T-cell (primary cell): ENCODE data around the gene PDLIM7. TPM values are rescaled to one million over a fixed set of nuclear protein-coding genes. Genes with fewer than 3 reads are reported as not detected.
A peak's percentile ranks its signal among the peaks of the same experiment; 100 is the strongest.

Source experiments
- ATAC-seq, 4 experiments: fragments of 200-7000 bp in 3 of 4; fragments of 150-1000 bp in 1 of 4; cut with Tn5 transposase; replicated peaks in 1 of 4; 1 replicate in 3 of 4; 2 replicates in 1 of 4; pipeline ENCODE4 v1.10.0; 2021; ENCODE audit warnings: moderate library complexity in 3 of 4, mild to moderate bottlenecking in 2 of 4, moderate number of reproducible peaks in 1 of 4
- CTCF ChIA-PET, 2 donors: fragments of 300-600 bp; sonication (Branson Sonifier 250); formaldehyde crosslinking; loops; one replicate each; lab custom pipeline; 2022; ENCODE audit warnings: antibody characterized with exemption in 2 of 2; lab: Charles Lee
- POLR2A ChIA-PET, 2 donors: fragments of 300-600 bp; sonication (Branson Sonifier 250); formaldehyde crosslinking; loops; one replicate each; lab custom pipeline; 2022; ENCODE audit warnings: antibody characterized with exemption in 2 of 2; lab: Charles Lee
- DNase-seq, 35 experiments: peaks; one replicate each; pipeline versions ENCODE4 v3.0.0 to v3.0.0-alpha.2; 2013 to 2023
- H3K27ac ChIP-seq: one replicate; pipeline ENCODE4 v1.5.1; 2013; ENCODE audit warnings: low read length
- H3K27me3 ChIP-seq, 2 experiments: replicated peaks in 1 of 2; 1 replicate in 1 of 2; 2 replicates in 1 of 2; pipeline versions ENCODE4 v1.6.1 to v1.7.0; 2013; ENCODE audit warnings: low read length in 1 of 2, mixed read lengths in 1 of 2; ENCODE audit not compliant: control insufficient read depth in 2 of 2, insufficient read depth in 2 of 2; ENCODE audit errors: extremely low read depth in 1 of 2
- H3K36me3 ChIP-seq, 2 donors: 1 replicate in 1 of 2; 2 replicates in 1 of 2; pipeline versions ENCODE4 v1.6.1 to v1.7.0; 2013; ENCODE audit warnings: low read length in 1 of 2; ENCODE audit not compliant: control insufficient read depth in 2 of 2, insufficient read depth in 1 of 2; ENCODE audit errors: extremely low read depth in 1 of 2
- H3K4me1 ChIP-seq, 2 experiments: 1 replicate in 1 of 2; 2 replicates in 1 of 2; pipeline versions ENCODE4 v1.6.1 to v1.7.0; 2013; ENCODE audit warnings: low read length in 2 of 2, mixed read lengths in 1 of 2; ENCODE audit not compliant: insufficient read depth in 2 of 2, control insufficient read depth in 1 of 2; ENCODE audit errors: extremely low read depth in 1 of 2
- H3K4me3 ChIP-seq, 2 donors: 1 replicate in 1 of 2; 2 replicates in 1 of 2; pipeline versions ENCODE4 v1.5.1 to v1.7.0; 2013; ENCODE audit warnings: mild to moderate bottlenecking in 2 of 2, low read length in 1 of 2, moderate library complexity in 1 of 2; ENCODE audit not compliant: control insufficient read depth in 1 of 2; ENCODE audit errors: extremely low read depth in 1 of 2
- H3K9me3 ChIP-seq: 2 replicates; pipeline ENCODE4 v1.7.0; 2013
- H3K27ac Mint-ChIP-seq, 2 donors: one replicate each; pipeline ENCODE4 v1.8.0; 2020 to 2021; ENCODE audit warnings: mild to moderate bottlenecking in 2 of 2, mixed read lengths in 2 of 2
- H3K27me3 Mint-ChIP-seq, 2 donors: one replicate each; pipeline ENCODE4 v1.8.0; 2021 to 2022; ENCODE audit warnings: mixed read lengths in 2 of 2
- H3K36me3 Mint-ChIP-seq: one replicate; pipeline ENCODE4 v1.8.0; 2021; ENCODE audit warnings: mixed read lengths
- H3K4me1 Mint-ChIP-seq, 3 donors: one replicate each; pipeline ENCODE4 v1.8.0; 2020 to 2022; ENCODE audit warnings: mixed read lengths in 3 of 3, mild to moderate bottlenecking in 1 of 3
- H3K4me3 Mint-ChIP-seq, 3 donors: one replicate each; pipeline ENCODE4 v1.8.0; 2020 to 2022; ENCODE audit warnings: mild to moderate bottlenecking in 3 of 3, mixed read lengths in 3 of 3, moderate library complexity in 3 of 3
- H3K9me3 Mint-ChIP-seq, 3 donors: one replicate each; pipeline ENCODE4 v1.8.0; 2020 to 2022; ENCODE audit warnings: mixed read lengths in 3 of 3
- WGBS: methylation state at CpG from one replicate; pipeline ENCODE4 v1.1.5; 2013; ENCODE audit warnings: missing lambda C conversion rate; ENCODE audit not compliant: insufficient coverage; 5-methylcytosine and 5-hydroxymethylcytosine counted together
- total RNA-seq, 35 experiments: library from RNA in 6 of 35; stranded (reverse) in 6 of 35; fragments of 120-200 nt in 1 of 35; gene quantifications; one replicate each; pipeline versions ENCODE4 v1.2.1 to v1.2.4 and lab custom pipeline; 2013 to 2026

The PDLIM7 gene
- total RNA-seq, 5 donors from 2014 or later (not counting 1 experiment from before 2014, with no cell fraction given): 9.8 to 17.8 (median 12.8) TPM

- DNase-seq: peak in 27 of 35 experiments; percentile 29 to 74 (median 46)
- H3K36me3 ChIP-seq: peaks cover 0 to 3% of the 10 kb centered on the region in 2 donors
- ChIA-PET POLR2A (no interaction called here), CTCF (interaction anchor here (0.5 to 5.1 kb wide), 14 partner anchors 17 to 154 kb away, joined by 3 to 94 read pairs (median 4); partner anchors contain the start of genes GRK6 (in 1 of the 2) and PDLIM7 (in 1 of the 2))
- peaks cover 3 to 41% of the 10 kb centered on the region in 2 experiments for H3K4me1 ChIP-seq
- Mint-ChIP-seq H3K27me3 (no peaks in the 10 kb centered on the region), H3K27ac (peak overlapping the region; percentile 27 to 52), H3K4me3 (peak overlapping the region; percentile 24 to 31 (median 25)), H3K36me3 (no peaks in the 10 kb centered on the region), H3K9me3 (no peaks in the 10 kb centered on the region), H3K4me1 (peaks cover 18 to 27% (median 27%) of the 10 kb centered on the region in 3 donors)
- no peaks in the 10 kb centered on the region for H3K9me3 ChIP-seq
- no peak for ATAC-seq
- no peak overlapping the region for H3K27ac ChIP-seq
- WGBS: 88% methylated on average over 7 of the region's 24 CpGs
- no peak overlapping the region for H3K4me3 ChIP-seq
- peaks cover 0 to 3% of the 10 kb centered on the region in 2 experiments for H3K27me3 ChIP-seq
Measured at GRCh38 chr5:177456976-177457851, 40.2 kb downstream of the PDLIM7 start.

GRCh38 chr5:177456591-177456964, 40.8 kb downstream of the PDLIM7 start:
- Histone ChIP-seq H3K36me3 (peaks cover 0 to 3% of the 10 kb centered on the region in 2 donors), H3K4me1 (peaks cover 1 to 39% of the 10 kb centered on the region in 2 experiments), H3K27me3 (peaks cover 0 to 3% of the 10 kb centered on the region in 2 experiments), H3K9me3 (no peaks in the 10 kb centered on the region), H3K27ac (no peak overlapping the region), H3K4me3 (peak overlapping the region in 1 of 2 donors; percentile 57)
- H3K4me1 Mint-ChIP-seq: peaks cover 21 to 28% (median 24%) of the 10 kb centered on the region in 3 donors
- DNase-seq: no peak
- ChIA-PET CTCF (interaction anchor here (0.7 to 5.1 kb wide), 7 partner anchors 53 to 153 kb away, joined by 3 to 94 read pairs (median 6); no protein-coding TSS in a partner anchor), POLR2A (no interaction called here)
- H3K36me3 Mint-ChIP-seq: no peaks in the 10 kb centered on the region
- no peaks in the 10 kb centered on the region for H3K27me3 Mint-ChIP-seq
- no peak for ATAC-seq
- no peak overlapping the region for H3K4me3 Mint-ChIP-seq
- H3K9me3 Mint-ChIP-seq: no peaks in the 10 kb centered on the region
- WGBS: 40% methylated on average over 4 of the region's 12 CpGs
- H3K27ac Mint-ChIP-seq: peak overlapping the region in 1 of 2 donors; percentile 86

- ATAC-seq (peak; percentile 29 to 35 (median 31)), DNase-seq (peak; percentile 78 to 98 (median 92))
- peaks cover 21 to 26% (median 25%) of the 10 kb centered on the region in 3 donors for H3K4me1 Mint-ChIP-seq
- ChIA-PET CTCF (interaction anchor here (0.6 to 6.4 kb wide), 21 partner anchors 10 to 146 kb away, joined by 3 to 94 read pairs (median 6); partner anchors contain the start of genes GRK6 (in 1 of the 2), LMAN2 (in 1 of the 2), PDLIM7 (in 1 of the 2) and PRR7 (in 1 of the 2)), POLR2A (interaction anchor here (0.6 to 2.1 kb wide), 8 partner anchors 10 to 136 kb away, joined by 3 to 7 read pairs (median 4); no protein-coding TSS in a partner anchor)
- H3K36me3 ChIP-seq: peaks cover 0 to 3% of the 10 kb centered on the region in 2 donors
- under 1% methylated on average over 61 of the region's 76 CpGs for WGBS
- peak overlapping the region; percentile 76 for H3K27ac ChIP-seq
- peak overlapping the region; percentile 57 to 78 for H3K4me3 ChIP-seq
- H3K27me3 ChIP-seq: peaks cover 0 to 3% of the 10 kb centered on the region in 2 experiments
- peak overlapping the region; percentile 84 to 86 for H3K27ac Mint-ChIP-seq
- H3K36me3 Mint-ChIP-seq: no peaks in the 10 kb centered on the region
- peaks cover 0 to 40% of the 10 kb centered on the region in 2 experiments for H3K4me1 ChIP-seq
- H3K27me3 Mint-ChIP-seq: no peaks in the 10 kb centered on the region
- H3K4me3 Mint-ChIP-seq: peak overlapping the region; percentile 81 to 85 (median 82)
- no peaks in the 10 kb centered on the region for H3K9me3 Mint-ChIP-seq
- H3K9me3 ChIP-seq: no peaks in the 10 kb centered on the region
Measured at GRCh38 chr5:177455661-177456590, 41.5 kb downstream of the PDLIM7 start.

- H3K4me3 ChIP-seq: peak overlapping the region; percentile 68 to 78
- Mint-ChIP-seq H3K4me3 (peak overlapping the region; percentile 81 to 85 (median 82)), H3K27me3 (no peaks in the 10 kb centered on the region), H3K27ac (no peak overlapping the region), H3K9me3 (no peaks in the 10 kb centered on the region), H3K4me1 (peaks cover 23 to 32% (median 28%) of the 10 kb centered on the region in 3 donors), H3K36me3 (no peaks in the 10 kb centered on the region)
- ATAC-seq (peak; percentile 70 to 71 (median 70)), DNase-seq (peak; percentile 82 to 96 (median 91))
- H3K27ac ChIP-seq: peak overlapping the region; percentile 97
- H3K9me3 ChIP-seq: no peaks in the 10 kb centered on the region
- WGBS: under 1% methylated on average over 80 of the region's 80 CpGs
- peaks cover 0 to 3% of the 10 kb centered on the region in 2 experiments for H3K27me3 ChIP-seq
- H3K36me3 ChIP-seq: peaks cover 0 to 3% of the 10 kb centered on the region in 2 donors
- ChIA-PET POLR2A (interaction anchor here (0.7 to 2.1 kb wide), 7 partner anchors 9 to 65 kb away, joined by 3 to 7 read pairs (median 4); no protein-coding TSS in a partner anchor), CTCF (interaction anchor here (0.6 to 6.4 kb wide), 18 partner anchors 9 to 145 kb away, joined by 3 to 94 read pairs (median 6); partner anchors contain the start of genes GRK6 (in 1 of the 2), LMAN2 (in 1 of the 2), PDLIM7 (in 1 of the 2) and PRR7 (in 1 of the 2))
- H3K4me1 ChIP-seq: peaks cover 0 to 43% of the 10 kb centered on the region in 2 experiments
Measured at GRCh38 chr5:177455036-177455660, 42.3 kb downstream of the PDLIM7 start.

GRCh38 chr5:177454397-177455035, 42.9 kb downstream of the PDLIM7 start:
- DNase-seq (peak; percentile 84 to 97 (median 92)), ATAC-seq (peak; percentile 51 to 64 (median 56))
- no peaks in the 10 kb centered on the region for H3K27me3 Mint-ChIP-seq
- H3K4me3 Mint-ChIP-seq: peak overlapping the region; percentile 81 to 85 (median 82)
- Histone ChIP-seq H3K27me3 (peaks cover 0 to 4% of the 10 kb centered on the region in 2 experiments), H3K27ac (peak overlapping the region; percentile 97), H3K4me3 (peak overlapping the region; percentile 49 to 68), H3K4me1 (peaks cover 0 to 49% of the 10 kb centered on the region in 2 experiments), H3K9me3 (no peaks in the 10 kb centered on the region), H3K36me3 (peaks cover 0 to 3% of the 10 kb centered on the region in 2 donors)
- peak overlapping the region in 1 of 2 donors; percentile 58 for H3K27ac Mint-ChIP-seq
- POLR2A ChIA-PET: interaction anchor here (0.7 to 2.1 kb wide), 7 partner anchors 9 to 64 kb away, joined by 3 to 5 read pairs (median 3); partner anchors contain the start of gene GRK6 (in 1 of the 2)
- H3K36me3 Mint-ChIP-seq: no peaks in the 10 kb centered on the region
- H3K9me3 Mint-ChIP-seq: no peaks in the 10 kb centered on the region
- H3K4me1 Mint-ChIP-seq: peaks cover 23 to 32% (median 28%) of the 10 kb centered on the region in 3 donors
- under 1% methylated on average over 84 of the region's 84 CpGs for WGBS
- CTCF ChIA-PET: interaction anchor here (1.1 to 6.4 kb wide), 15 partner anchors 9 to 144 kb away, joined by 3 to 94 read pairs (median 10); partner anchors contain the start of genes GRK6 (in 1 of the 2), LMAN2 (in 1 of the 2) and PRR7 (in 1 of the 2)
